Activated CD4-positive, alpha-beta T cell treated with anti-CD3 and anti-CD28 coated beads, Interleukin-2, amount 50 U/mL, for 48 hours (primary cell): ENCODE measurements around the gene HOXD3.

Source experiments
- DNase-seq, 2 experiments: peaks; one replicate each; pipeline ENCODE4 v3.0.0-alpha.2; 2020

HOXD3 gene

DNA sequence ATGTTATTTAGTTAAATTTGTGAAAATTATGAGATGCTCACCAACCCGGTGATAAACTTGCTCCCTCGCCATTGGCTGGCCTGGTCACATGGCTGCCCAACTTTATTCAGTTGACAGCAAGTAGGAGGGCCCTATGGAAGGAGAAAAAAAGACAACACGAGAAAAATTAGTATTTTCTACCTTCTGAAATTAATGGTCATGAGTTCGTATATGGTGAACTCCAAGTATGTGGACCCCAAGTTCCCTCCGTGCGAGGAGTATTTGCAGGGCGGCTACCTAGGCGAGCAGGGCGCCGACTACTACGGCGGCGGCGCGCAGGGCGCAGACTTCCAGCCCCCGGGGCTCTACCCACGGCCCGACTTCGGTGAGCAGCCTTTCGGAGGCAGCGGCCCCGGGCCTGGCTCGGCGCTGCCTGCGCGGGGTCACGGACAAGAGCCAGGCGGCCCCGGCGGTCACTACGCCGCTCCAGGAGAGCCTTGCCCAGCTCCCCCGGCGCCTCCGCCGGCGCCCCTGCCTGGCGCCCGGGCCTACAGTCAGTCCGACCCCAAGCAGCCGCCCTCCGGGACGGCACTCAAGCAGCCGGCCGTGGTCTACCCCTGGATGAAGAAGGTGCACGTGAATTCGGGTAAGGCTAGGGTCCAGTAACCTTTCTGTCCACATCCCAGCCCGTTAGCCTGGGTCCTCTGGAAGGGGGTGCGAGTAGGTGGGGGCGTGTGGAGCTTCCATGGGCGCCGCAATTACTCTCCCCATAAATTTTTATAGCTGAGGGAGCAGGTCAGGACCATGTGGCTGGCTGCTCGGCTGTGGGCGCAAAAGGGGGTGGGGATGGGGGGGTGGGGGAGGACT lies 5.4 kb upstream of the HOXD3 start, which contains the start of gene HOXD4:
HOXD4 (plus strand) TSS at position 109 of the 846 bp plus-strand sequence; CDS start at position 193, 84 bp downstream.
- DNase-seq: no peak

DNA sequence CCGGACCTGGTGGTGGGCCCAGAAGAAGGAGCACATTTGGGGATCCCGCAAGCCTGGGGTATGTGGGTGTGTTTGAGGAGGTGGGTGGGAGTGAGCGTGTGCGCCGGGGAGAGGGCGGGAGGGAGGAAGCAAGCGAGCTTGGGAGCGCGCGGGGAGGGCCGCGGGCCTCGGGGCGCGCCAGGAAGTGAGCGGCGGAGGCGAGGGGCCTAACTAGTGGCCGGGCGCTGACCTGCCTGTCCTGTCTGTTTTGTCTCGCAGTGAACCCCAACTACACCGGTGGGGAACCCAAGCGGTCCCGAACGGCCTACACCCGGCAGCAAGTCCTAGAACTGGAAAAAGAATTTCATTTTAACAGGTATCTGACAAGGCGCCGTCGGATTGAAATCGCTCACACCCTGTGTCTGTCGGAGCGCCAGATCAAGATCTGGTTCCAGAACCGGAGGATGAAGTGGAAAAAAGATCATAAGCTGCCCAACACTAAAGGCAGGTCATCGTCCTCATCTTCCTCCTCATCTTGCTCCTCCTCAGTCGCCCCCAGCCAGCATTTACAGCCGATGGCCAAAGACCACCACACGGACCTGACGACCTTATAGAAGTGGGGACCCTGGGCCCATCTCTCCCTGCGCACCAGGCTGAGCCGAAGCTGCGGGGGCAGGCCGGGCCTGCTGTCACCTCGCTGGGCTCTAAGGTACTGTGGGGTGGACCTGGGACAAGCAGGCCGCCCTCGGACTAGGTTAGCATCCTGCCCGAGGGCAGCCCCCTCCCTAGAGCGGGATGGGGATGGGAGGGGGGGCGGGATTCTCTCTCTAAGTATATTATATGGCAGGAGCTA lies 4.5 kb upstream of the HOXD3 start:
- DNase-seq: no peak

DNA sequence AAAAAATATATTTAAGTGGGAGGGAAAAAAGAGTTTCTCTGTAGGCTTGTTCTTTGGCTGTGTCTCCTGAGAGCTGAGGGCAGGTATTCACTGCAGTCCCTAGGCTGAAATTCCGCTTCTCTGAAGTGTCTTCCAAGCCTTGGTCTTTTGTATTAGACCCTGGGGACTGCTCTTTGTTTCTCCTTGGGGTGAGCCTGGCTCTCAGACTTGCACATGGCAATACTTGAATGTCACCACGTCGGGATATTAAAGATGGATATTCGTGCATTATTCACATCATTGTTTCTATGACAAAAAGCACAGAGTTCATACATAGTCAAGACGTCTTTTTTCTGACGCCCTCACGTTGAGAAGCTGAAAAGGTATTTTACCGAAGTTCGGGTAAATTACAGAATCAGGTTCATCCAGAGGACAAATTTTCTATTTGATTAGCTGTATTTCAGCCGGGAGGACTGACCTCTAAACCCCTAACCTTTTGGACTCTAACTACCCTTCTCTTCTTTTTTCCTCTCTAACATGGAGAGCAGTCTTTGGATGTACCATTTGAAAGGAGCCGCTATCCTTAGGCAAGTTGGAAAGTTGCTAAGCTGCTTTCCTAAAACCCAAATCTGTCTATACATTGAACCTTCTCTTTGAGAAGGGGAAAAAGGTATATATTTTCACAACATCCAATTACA lies 2.4 kb upstream of the HOXD3 start:
- no peak for DNase-seq

DNA sequence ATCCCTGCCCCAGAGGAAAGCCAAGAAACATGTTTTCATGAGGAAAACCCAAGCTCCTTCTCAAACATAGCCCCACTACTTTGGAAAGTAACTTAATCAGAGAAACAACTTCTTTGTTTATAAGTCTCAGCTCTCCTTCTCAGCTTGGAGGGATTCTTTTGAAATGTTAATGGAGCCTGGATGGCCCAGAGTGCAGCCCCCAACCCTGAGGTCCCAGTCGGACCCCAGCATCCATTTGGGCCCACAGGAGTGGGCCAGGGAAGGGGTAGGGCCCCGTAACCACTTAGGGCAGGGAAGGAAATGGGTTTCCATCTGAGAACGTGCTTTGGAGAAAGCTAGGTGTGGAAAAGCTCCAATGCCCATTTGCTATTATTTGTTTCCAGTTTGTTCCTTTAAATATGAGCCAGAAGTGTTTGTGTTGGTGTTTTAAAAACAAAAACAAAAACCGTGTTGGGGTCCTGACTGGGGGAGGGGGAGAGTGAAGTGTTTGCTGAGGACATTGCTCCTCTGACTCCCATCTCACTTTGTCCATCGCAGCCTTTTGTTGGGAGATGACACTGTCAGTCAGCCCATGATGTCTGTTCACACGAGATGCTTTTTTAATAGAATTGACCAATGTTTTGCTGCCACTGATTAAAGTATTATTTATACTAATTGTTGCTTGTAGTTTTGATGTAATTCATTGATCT lies 1.6 kb upstream of the HOXD3 start:
- no peak for DNase-seq

DNA sequence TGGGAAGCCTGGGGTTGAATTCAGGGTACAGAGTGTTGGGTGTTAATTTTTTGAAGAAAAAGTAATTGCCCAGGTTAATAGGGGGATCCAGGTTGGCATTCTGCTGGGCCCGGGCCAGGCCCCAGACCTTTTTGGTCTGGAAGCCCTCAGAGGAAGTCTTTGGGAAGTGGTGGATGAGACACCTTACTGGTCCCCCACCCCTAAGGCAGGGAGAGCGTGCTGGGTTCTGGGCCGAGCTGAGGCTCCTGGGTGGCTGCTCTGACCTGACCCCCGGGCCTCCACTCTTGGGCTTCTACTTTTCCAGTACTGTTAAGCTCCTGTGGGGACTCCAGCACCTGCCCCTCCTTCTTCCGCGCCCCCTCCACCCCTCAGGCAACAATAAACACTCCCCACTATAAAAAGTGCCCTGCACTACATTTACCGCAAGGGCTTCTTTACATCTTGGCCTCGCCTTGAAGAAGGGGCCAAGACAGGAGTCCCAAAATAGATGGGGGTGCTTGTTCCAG lies 753 bp upstream of the HOXD3 start:
- no peak for DNase-seq

GRCh38 chr2:176157499-176158185 lies 535 bp downstream of the HOXD3 start:
- DNase-seq: no peak

GRCh38 chr2:176158186-176158591 lies 1.1 kb downstream of the HOXD3 start:
- DNase-seq: no peak

DNA sequence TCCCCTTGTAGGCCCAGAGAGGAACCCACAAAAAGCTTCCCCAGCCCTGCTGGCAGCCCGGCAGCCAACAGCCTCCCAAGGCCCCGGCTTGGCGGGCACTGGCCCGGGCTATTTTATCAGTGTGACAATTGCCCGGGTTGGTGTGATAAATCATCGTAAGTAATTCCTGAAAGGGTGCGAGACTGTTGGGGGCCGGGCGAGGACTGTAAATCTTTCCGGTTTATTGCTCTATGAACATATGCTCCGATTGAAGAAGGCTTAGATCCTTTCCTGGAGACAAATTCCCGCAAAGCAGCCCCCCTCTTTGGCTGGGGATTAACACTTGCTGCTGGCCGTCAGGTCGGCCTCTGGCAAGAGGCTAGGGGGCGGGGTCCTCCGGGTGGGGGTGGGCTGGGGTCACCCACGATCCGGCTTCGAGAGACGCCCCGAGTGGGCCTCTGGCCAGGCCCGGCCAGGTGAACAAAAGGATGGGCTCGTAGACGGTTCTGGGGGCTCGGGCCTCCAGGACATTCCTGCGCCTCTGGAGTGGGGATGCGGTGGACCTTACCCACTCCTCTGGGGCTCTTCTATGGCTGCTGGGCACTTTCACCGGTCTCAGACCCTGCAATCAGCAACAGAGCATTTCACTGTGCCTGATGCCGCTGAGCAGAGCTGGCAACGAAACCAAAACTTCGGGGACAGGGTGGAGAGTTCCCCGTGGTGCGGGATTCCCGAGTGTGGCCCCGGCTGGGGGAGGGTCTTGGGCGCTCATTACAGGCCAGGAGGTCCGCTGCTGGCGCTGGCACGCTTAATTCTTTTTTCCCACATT lies 2.0 kb downstream of the HOXD3 start:
- no peak for DNase-seq

DNA sequence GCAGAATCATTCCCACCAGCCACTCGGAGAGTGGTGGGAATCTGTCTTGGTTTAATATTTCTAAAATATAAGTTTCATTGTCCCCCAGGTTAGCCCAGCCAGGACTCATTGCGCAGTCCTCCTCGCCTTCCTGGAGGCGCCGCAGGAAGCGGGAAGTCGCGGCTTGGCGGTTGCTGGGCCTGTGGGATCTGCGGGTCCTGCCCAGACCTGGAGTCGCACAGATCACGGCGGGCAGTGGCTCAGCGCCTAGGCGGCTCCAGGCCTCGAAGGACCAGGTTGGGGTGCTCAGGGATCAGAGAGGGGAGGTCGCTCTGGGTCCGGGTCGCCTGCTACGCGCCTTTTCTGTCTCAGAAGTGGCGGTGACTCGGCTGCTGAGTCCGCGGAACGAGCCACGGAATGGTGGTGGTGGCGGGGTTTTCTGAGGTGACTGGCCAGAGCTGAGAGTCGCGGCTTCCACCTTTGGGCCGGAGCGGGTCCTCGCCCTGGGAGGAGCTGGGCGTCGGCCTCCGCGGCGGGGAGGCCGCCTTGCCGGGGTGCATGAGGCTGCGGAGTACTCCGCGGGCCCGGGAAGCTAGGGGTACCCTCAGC lies 2.6 kb downstream of the HOXD3 start:
- no peak for DNase-seq

DNA sequence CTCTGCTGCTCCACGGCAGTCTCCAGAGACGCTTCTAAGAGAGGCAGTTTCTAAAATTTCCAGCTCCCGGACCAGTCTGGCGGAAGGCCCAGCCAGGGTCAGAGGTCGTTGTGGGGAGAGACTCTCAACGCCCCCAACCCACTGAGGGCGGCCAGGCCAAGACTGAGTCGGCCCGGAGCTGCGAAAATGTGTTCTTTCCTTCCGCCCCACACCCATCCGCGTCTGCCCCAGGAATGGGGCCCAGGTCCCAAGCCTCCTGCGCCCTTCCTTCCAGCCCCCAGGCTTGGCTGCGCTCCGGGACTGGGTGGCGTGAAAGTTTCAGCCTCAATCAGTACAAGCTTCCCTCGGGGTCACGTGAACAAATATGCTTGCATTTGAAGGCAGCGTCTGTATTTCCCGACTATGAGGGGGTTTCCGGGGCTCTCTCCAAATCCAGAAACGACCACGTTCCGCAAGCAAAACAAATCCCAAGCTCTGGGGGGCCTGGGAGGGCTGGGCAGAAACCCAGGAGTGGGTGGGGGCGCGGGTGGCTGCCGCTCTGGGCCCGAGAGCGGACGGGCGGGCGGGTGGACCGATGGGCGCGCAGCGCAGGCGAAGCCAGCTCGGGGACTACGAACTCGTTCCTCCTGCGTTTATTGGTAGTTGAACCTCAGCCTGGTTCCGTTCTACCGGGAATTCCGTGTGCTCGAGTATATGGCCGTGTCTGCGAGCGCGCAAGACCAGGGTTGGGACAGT lies 3.3 kb downstream of the HOXD3 start:
- DNase-seq: no peak

DNA sequence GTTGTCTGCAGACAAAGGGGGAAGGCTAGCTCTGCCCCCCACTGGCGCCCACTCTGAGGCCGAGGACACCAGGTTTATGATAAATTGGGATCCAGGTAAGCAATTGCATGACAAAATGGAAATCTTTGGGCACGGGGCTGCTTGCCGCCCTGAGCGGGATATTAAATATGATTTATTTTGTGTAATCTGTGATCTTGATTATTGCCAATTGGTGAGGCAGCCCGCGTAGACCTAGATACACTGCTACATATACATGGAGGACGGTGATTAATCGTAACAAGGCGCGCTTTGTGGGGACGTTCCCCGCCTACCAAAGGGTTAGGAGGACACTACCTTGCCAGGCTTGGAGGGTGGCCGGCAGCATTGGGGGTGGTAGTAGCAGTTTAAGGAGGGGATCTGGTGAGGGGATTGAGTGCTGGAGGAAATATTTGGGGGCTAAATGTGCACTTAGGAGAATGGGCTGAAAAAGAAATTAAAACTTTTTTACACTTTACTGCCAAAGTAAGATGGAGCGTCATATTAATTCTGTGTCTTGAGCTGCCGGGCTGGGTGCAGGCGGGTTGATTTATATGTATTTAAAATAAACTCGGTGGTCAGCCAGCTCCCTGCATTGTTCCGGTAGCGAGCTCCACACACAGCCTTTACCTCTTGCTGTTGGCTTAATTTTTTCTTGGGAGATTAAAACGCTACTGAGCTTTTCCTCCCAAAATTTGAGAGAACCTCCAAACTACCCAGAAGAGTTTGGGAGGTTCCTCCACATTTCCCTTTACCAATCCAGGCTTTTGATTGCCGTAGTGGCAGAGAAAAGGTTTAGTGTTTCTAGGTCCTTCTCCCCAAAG lies 4.1 kb downstream of the HOXD3 start:
- DNase-seq: no peak

DNA sequence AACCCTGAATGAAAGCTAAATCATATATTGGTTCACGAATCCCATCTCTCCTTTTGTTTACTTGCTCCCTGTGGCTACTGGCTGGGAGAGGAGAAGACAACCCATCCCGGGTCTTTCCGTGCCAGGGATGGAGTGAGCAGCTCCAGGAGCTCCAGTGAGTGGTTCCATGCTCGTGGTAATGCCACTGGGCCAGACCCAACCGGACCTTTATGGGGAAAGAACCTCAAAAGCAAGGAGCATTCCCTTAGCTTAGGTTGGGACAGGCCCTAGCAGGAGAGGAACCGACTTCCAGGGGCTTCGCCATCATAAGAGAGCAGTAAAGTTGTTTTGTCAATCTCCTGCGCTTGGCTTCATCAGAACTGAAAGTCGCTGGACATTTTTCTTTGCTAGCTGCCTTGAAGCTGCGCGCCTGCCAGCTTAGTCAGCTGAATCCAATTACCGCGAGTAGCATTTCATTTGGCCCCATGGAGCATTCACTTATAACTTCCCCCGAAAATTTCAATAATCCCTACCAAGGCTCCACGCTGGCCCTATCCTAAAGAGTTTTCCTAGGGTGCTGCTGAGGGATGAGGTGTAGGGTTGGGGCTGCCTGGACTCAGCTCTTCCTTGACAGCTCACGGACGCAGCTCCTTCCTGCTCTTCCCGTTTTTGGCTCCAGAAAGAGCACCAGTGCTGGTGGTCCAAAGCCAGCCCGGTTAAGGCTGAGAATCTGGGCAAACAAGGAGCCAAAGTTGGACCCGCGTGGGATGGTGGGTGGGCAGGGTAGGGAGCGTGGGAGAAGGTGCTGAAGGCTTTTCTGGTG lies 4.9 kb downstream of the HOXD3 start:
- no peak for DNase-seq

- DNase-seq: no peak
Measured at GRCh38 chr2:176162911-176163671, 6.0 kb downstream of the HOXD3 start.

DNA sequence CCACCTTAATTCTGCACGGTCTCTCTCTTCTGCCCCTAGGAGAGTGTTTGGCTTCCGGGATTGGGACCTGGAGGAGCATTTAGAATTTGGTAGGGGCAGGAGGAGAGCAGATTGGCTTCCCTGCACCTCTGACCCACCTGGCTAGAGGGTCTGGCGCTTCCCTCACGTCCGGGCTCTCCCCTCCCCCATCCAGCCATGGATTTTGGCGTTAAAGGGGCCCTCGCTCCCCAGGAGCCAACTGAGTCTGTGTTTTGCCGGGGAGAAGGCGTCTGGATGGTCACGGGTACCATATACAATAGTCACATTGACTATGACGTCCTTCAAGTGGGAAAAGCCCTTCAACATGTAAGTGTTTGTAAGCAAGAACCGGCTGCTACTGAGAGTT lies 6.6 kb downstream of the HOXD3 start:
- no peak for DNase-seq

DNA sequence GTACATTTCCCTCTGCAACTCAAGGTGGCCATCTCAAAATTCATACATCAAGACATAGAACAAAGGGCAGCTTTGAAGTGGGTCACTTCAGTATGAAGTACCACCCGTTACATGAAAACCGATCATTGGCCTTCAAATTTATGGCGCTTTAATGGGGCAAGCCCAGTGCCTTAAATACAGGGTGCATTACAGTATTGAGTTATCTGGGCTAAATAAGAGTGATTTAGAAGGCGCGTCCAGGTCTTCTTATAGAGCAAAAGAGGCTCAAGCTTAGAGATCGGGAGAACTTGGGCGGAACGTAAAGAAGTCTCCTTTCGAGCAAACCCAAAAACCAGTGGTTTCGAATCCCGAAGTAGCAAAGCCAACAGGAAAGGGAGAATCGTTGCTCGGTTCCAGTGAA lies 7.1 kb downstream of the HOXD3 start:
- no peak for DNase-seq

- DNase-seq: no peak
Measured at GRCh38 chr2:176164611-176165369, 7.7 kb downstream of the HOXD3 start.
